NCI-H2081 treated with DMSO at 0.1 percent for 48 hours (cell line): ENCODE measurements around the gene PNCK.
"Not testable (repeated sequence)": the region's sequence is repeated elsewhere in the genome, so short reads cannot be mapped to it uniquely, and the experiment has no call there.

Experiments
- DNase-seq: peaks from one replicate; lab custom pipeline; 2025; lab: John Stamatoyannopoulos, UW

Gene PNCK

GRCh38 chrX:153699210-153699783 lies 25.7 kb upstream of the PNCK start:
- DNase-seq = not testable (repeated sequence)

- no peak for DNase-seq
These were observed 24.6 kb upstream of the PNCK start for GRCh38 chrX:153697924-153698865.

DNA sequence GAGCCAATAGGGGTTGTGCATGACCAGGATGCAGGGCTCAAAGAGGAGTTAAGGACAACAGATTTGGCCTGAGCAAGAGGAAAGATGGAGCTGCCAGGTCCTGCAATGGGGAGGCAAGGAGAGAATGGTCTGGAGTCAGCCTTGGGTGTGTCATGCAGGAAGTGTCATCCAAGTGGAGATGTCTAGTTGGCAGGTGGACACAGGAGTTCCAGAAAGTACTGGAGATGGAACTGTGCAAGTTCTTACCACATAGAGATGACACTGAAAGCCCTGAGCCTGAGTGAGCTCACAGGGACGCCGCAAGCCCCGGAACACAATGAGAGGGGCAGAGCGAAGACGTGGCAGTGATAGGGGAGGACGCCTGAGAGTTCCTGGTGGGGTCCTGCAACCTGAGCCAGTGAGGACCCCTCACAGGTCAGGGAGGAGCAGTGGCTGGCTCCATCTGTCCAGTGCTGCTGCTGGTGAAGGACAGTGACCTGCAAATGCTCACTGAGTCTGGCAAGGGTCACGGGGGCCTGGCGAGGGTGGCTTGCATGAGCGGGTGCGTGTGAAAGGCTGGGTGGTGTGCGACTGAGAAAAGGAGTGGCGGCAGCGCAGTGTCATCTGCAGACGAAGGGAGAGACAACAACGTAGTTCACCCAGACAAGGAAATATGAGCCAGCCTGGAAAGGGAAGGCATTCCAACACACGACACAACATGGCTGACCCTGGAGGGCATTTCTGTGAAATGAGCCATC lies 23.5 kb upstream of the PNCK start:
- DNase-seq = not testable (repeated sequence)

DNA sequence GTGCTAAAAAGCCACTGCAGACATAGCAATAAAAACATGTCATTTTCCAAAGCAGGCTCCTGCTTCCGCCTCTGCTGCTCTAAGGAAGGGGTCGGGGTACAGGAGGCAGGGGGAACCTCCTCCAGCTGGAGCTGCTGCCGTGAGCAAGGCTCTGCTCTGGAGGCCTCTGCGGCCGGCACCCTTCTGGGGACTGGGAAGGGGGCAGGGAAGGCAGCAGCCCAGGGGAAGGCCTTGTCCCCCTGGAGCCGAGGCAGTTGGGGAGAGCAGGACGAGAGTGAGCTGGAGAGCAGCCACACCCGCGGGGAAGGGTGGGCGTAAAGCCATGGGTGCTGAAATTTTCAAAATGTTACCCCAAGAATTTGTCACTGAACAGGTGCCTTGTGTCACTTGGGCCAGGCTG lies 22.9 kb upstream of the PNCK start:
- not testable (repeated sequence) for DNase-seq

- no peak for DNase-seq
These were observed 22.5 kb upstream of the PNCK start for GRCh38 chrX:153696100-153696499.

- DNase-seq = no peak
These were observed 21.2 kb upstream of the PNCK start for GRCh38 chrX:153694687-153695270.

- DNase-seq = not testable (repeated sequence)
These were observed 20.6 kb upstream of the PNCK start for GRCh38 chrX:153694256-153694655.

DNA sequence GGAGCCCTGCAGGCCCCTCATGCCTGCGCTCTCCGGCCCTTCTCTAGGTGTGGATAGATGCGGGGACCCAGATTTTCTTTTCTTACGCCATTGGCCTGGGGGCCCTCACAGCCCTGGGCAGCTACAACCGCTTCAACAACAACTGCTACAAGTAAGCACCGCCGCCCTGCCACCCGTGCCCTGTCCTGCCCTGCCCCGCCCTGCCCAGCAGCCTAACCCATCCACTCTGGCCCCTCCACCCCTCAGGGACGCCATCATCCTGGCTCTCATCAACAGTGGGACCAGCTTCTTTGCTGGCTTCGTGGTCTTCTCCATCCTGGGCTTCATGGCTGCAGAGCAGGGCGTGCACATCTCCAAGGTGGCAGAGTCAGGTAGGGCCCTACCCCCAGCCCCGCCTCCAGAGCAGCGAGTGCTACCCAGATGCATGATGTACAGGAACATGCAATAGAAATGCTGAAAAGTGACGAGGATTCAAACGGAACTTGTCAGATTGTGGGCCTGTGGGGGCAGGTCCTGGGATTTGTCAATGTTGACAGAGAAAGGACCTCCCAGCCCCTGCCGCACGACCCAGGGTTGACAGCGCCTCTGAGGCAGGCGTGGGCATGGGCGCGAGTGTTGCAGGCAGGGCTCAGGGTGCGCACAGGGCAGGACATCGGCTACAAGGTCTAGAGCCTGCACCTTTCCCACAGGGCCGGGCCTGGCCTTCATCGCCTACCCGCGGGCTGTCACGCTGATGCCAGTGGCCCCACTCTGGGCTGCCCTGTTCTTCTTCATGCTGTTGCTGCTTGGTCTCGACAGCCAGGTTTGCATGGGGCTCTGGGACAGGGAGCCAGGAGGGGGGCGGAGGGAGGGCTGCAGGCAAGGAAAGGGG lies 19.8 kb upstream of the PNCK start:
- no peak for DNase-seq

DNA sequence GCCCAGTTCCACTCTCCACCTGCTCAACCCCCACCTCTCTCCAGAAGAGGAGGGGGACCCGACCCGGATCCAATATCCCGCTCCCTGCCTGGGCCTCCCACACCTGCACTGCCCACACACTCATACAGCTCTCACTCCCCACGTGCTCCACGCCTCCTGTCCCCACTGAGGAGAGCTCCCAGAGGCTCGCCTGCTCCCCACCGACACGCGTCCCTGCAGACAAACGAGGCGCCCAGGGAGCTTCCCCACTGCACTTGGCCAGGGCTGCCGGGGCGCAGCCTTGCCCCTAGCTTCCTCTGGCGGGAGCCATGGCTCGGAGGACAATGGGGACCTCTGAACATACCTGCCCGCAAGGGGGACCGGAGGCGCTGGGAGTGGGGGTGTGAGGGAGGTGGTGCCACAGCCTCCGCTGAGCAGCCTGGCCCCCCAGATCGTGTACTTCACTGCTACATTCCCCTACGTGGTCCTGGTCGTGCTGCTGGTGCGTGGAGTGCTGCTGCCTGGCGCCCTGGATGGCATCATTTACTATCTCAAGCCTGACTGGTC lies 19.1 kb upstream of the PNCK start:
- no peak for DNase-seq

GRCh38 chrX:153692003-153692402 lies 18.4 kb upstream of the PNCK start:
- DNase-seq = no peak

- DNase-seq = not testable (repeated sequence)
These were observed 17.6 kb upstream of the PNCK start for GRCh38 chrX:153691032-153691827.

GRCh38 chrX:153690466-153690865 lies 16.9 kb upstream of the PNCK start:
- no peak for DNase-seq

- DNase-seq = no peak
These were observed 16.2 kb upstream of the PNCK start for GRCh38 chrX:153689654-153690465.

DNA sequence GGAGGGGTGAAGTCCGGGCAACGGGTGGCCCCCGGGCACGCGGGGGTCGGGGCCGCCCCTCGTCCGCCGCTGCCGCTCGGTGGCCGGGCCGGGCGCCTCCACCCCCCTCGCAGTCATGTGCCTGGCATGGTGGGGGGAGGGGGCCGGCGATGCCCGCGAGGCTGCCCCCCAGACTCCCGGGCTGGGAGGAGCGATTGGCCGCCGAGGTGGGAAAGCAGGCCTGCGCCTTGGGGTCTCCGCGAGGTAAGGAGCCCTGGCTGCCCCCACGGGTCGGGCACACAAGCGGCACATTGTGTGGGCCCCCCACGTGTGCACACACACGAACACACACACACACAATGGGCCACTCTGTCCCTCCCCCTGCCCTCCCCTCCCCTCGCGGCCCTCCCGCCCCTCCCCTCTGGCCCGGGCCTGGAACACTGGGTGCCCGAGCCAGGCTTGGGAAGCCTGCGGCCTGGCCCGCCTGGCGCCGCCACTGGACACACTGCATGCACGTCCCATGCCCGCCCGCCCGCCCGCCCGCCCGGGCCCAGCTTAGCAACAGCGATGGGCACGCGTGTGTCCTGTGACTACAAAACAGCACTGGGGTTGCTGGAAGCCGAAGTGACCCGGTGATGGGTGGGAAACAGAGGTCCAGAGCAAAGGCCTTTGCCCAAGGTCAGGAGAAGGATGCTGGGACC lies 15.4 kb upstream of the PNCK start:
- DNase-seq = no peak

DNA sequence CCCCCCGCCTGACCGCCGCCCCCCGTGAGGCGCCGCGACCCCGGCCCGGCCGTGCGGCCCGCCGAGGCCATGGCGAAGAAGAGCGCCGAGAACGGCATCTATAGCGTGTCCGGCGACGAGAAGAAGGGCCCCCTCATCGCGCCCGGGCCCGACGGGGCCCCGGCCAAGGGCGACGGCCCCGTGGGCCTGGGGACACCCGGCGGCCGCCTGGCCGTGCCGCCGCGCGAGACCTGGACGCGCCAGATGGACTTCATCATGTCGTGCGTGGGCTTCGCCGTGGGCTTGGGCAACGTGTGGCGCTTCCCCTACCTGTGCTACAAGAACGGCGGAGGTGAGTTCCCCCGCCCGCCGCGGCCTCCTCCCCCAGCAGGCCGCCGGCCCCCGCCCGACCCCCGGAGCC lies 14.9 kb upstream of the PNCK start:
- no peak for DNase-seq

DNA sequence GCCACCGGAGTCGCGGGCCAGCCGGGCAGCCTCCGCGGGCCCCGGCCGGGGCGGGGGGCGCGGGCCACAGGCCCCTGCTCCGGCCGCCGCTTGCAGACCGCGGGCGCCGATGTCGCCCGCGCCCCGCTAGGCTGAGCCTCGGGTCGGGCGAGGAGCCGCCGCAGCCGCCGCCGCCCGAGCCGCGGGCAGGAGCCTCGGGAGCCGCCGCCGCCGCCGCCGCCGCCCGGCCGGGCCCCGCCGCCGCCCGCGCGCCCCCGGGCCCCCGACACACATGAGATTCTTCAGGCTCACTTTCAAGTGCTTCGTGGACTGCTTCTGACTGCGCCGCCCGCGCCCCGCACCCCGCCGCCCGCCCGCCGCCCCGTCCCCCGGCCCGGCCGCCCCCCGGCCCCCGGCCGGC lies 14.5 kb upstream of the PNCK start:
- DNase-seq = no peak

- DNase-seq = no peak
These were observed 13.8 kb upstream of the PNCK start, which contains the start of gene SLC6A8 for GRCh38 chrX:153687121-153688039. Gene SLC6A8, plus strand, starts transcription at chrX:153687926. Its CDS starts 649 bp downstream, at chrX:153688575.

- no peak for DNase-seq
These were observed 13.1 kb upstream of the PNCK start for GRCh38 chrX:153686711-153687110.
